Measurements from ENCODE around the gene RBM38. TPM values are rescaled to one million over a fixed set of nuclear protein-coding genes. Genes with fewer than 3 reads are reported as not detected.

RBM38 gene
- total and polyA plus RNA-seq, 9 of the 15 experiments (the other 6 are each of a cell fraction or from before 2014, with no cell fraction given) = 0.28 to 82.4 (median 33.2) TPM

GRCh38 chr20:57384486-57384885 is 6.7 kb upstream of the RBM38 start:
- H3K4me1 ChIP-seq (replicated peaks in 1 of 2; ENCODE audit: control insufficient read depth in 2 of 2, insufficient read depth in 2 of 2, low read length in 2 of 2) = peaks cover 6 to 24% of the 10 kb centered on the region in 2 experiments; a peak in 4 of 5 replicates
- no peak overlapping the region for H3K4me3 ChIP-seq
- no peaks in the 10 kb centered on the region for H3K9me1 ChIP-seq (ENCODE audit: control insufficient read depth, insufficient read depth, low read length)
- CTCF ChIA-PET (ENCODE audit: low intra/inter-chr PET ratio) = no interaction called here
- peaks cover 6% of the 10 kb centered on the region; the same call in 1 of the 3 replicates for H3K36me3 ChIP-seq (ENCODE audit: control insufficient read depth, insufficient read depth, low read length)
- FAIRE-seq = no peak
- no peak overlapping the region for H2AFZ ChIP-seq (ENCODE audit: low read depth, low read length)
- intact Hi-C loops (cut with micrococcal nuclease) = loop anchor here (5.0 kb wide), 1 partner anchor 38 kb away; no protein-coding TSS in a partner anchor
- no peaks in the 10 kb centered on the region for H3K79me2 ChIP-seq (ENCODE audit: control insufficient read depth, insufficient read depth, low read length)
- no TSS peak for BruUV-seq (replicated peaks)
- no peaks in the 10 kb centered on the region for H3K9me3 ChIP-seq (replicated peaks; ENCODE audit: control insufficient read depth, insufficient read depth, low read depth, low read length)
- in situ Hi-C loops (cut with MboI) = loop anchor here (25.0 kb wide), 1 partner anchor 828 kb away; no protein-coding TSS in a partner anchor
- 0 out of 4 replicates have a peak overlapping the region, but pooled peaks of 1 of the 2 experiments have one; percentile 4 for H3K9ac ChIP-seq (ENCODE audit: insufficient read depth in 1 of 2, low read depth in 2 of 2, low read length in 2 of 2)
- 69% methylated on average over 8 of the region's 8 CpGs for WGBS (ENCODE audit: insufficient coverage, low coverage, missing lambda C conversion rate)
- H3K27ac ChIP-seq (ENCODE audit: extremely low read depth, low read depth, low read length) = no peak overlapping the region
- no peak for DNase-seq (ENCODE audit: extremely low read depth in 1 of 4, low spot score in 3 of 4)
- ATAC-seq = no peak
- TF ChIP-seq ZBTB11 (CRISPR knock-in tag; IDR thresholded peaks at IDR 0.05) (peak in 1 of 3 experiments; percentile 40; a peak in 1 of 6 replicates), RNF219 (CRISPR knock-in tag; IDR thresholded peaks at IDR 0.05) (no peak)
- H3K27me3 ChIP-seq (ENCODE audit: control insufficient read depth in 2 of 2, insufficient read depth in 2 of 2, low read length in 2 of 2) = no peaks in the 10 kb centered on the region
- H4K20me1 ChIP-seq (replicated peaks; ENCODE audit: control insufficient read depth, insufficient read depth, low read length) = no peaks in the 10 kb centered on the region
- POLR2A ChIA-PET = interaction anchor here (0.6 to 1.0 kb wide), 3 partner anchors 10 to 148 kb away, joined by 3 to 5 read pairs (median 3); no protein-coding TSS in a partner anchor
- H3K4me2 ChIP-seq (ENCODE audit: insufficient read depth, low read length) = no peak overlapping the region
